HFFc6 (cell line): ENCODE data around the gene DEUP1. TPM values are rescaled to one million over a fixed set of nuclear protein-coding genes. Genes with fewer than 3 reads are reported as not detected.

Source experiments
- DNase-seq: peaks from one replicate; pipeline ENCODE4 v3.0.0-alpha.2; 2018
- H3K27ac Mint-ChIP-seq: 2 replicates; pipeline ENCODE4 v1.8.0; 2020; ENCODE audit warnings: mild to moderate bottlenecking, mixed read lengths
- H3K27me3 Mint-ChIP-seq: 2 replicates; pipeline ENCODE4 v1.8.0; 2021; ENCODE audit warnings: mild to moderate bottlenecking, moderate library complexity, mixed read lengths; ENCODE audit not compliant: insufficient read depth
- H3K36me3 Mint-ChIP-seq: 2 replicates; pipeline ENCODE4 v1.8.0; 2021; ENCODE audit warnings: low read depth, mixed read lengths
- H3K4me1 Mint-ChIP-seq: 2 replicates; pipeline ENCODE4 v1.8.0; 2020; ENCODE audit warnings: low read depth, mixed read lengths
- H3K4me3 Mint-ChIP-seq: 2 replicates; pipeline ENCODE4 v1.8.0; 2020; ENCODE audit warnings: mild to moderate bottlenecking, moderate library complexity, mixed read lengths
- H3K9me3 Mint-ChIP-seq: 2 replicates; pipeline ENCODE4 v1.8.0; 2020; ENCODE audit warnings: mild to moderate bottlenecking, mixed read lengths
- long read RNA-seq: library from polyadenylated mRNA; unstranded; transcript quantifications from one replicate; pipeline ENCODE4 v2.0.0, GENCODE V29; 2019
- total RNA-seq, 6 experiments: library from RNA; stranded (reverse); fragmentation: NEBNext Ultra II Directional; extraction: Animal tissue kit (Norgen Biotek cat#: 25700); gene quantifications; 2 replicates in 1 of 6; 3 replicates in 5 of 6; pipeline ENCODE4 v1.2.3, GENCODE V29; 2021
- TF ChIP-seq, protein P1 (sequence below): fragments of 200-600 bp; sonication (generic); IDR thresholded peaks from 2 replicates; pipeline ENCODE4 v1.5.0; 2021; ENCODE audit warnings: antibody characterized with exemption, mild to moderate bottlenecking

DEUP1 gene, protein sequence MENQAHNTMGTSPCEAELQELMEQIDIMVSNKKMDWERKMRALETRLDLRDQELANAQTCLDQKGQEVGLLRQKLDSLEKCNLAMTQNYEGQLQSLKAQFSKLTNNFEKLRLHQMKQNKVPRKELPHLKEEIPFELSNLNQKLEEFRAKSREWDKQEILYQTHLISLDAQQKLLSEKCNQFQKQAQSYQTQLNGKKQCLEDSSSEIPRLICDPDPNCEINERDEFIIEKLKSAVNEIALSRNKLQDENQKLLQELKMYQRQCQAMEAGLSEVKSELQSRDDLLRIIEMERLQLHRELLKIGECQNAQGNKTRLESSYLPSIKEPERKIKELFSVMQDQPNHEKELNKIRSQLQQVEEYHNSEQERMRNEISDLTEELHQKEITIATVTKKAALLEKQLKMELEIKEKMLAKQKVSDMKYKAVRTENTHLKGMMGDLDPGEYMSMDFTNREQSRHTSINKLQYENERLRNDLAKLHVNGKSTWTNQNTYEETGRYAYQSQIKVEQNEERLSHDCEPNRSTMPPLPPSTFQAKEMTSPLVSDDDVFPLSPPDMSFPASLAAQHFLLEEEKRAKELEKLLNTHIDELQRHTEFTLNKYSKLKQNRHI
- not detected for total RNA-seq
- long read RNA-seq, result 0 reads

DNA sequence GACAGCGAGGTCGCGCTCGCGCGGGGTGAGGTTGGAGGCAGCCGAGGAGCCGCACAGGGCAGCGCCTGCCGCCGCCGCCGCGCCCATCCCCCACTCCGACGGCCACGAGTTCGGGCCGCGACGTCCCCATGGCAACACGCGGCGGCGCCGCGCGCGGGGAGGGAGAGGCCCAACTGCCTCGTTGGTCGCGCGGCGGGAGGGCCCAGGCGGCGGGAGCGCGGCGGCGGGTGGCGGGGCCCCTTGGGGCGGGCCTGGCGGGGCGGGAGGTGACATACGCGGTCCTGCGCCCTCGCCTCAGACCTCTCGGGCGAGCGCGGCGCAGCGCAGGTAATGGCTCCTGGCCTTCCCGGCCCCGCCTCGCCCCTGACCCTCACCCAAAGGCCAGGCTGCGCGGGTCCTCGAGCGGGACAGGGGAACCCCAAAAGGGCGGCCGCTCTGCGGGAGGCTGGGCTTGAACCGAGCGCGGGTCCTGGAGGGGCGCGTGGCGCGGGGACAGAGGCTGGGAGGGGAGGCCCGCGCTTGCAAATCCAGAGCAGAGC is at the start of gene DEUP1:
Gene DEUP1, plus strand, starts transcription at position 297 of the 539 bp plus-strand sequence. CDS start 1,518 bp downstream, outside the sequence.
- H3K4me1 Mint-ChIP-seq, result no peaks in the 10 kb centered on the region
- H3K4me3 Mint-ChIP-seq, result no peak within 1 kb of the TSS
- H3K27ac Mint-ChIP-seq, result no peak within 1 kb of the TSS
- 0 out of 2 replicates have a peak, but pooled peaks cover 3% of the 10 kb centered on the region for H3K36me3 Mint-ChIP-seq
- peaks cover 6% of the 10 kb centered on the region; the same call in 1 of the 2 replicates for H3K27me3 Mint-ChIP-seq
- H3K9me3 Mint-ChIP-seq, result peaks cover 10% of the 10 kb centered on the region; the same call in 1 of the 2 replicates
- DNase-seq, result no peak
- TF ChIP-seq, protein P1, sequence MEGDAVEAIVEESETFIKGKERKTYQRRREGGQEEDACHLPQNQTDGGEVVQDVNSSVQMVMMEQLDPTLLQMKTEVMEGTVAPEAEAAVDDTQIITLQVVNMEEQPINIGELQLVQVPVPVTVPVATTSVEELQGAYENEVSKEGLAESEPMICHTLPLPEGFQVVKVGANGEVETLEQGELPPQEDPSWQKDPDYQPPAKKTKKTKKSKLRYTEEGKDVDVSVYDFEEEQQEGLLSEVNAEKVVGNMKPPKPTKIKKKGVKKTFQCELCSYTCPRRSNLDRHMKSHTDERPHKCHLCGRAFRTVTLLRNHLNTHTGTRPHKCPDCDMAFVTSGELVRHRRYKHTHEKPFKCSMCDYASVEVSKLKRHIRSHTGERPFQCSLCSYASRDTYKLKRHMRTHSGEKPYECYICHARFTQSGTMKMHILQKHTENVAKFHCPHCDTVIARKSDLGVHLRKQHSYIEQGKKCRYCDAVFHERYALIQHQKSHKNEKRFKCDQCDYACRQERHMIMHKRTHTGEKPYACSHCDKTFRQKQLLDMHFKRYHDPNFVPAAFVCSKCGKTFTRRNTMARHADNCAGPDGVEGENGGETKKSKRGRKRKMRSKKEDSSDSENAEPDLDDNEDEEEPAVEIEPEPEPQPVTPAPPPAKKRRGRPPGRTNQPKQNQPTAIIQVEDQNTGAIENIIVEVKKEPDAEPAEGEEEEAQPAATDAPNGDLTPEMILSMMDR, result no peak

DNA sequence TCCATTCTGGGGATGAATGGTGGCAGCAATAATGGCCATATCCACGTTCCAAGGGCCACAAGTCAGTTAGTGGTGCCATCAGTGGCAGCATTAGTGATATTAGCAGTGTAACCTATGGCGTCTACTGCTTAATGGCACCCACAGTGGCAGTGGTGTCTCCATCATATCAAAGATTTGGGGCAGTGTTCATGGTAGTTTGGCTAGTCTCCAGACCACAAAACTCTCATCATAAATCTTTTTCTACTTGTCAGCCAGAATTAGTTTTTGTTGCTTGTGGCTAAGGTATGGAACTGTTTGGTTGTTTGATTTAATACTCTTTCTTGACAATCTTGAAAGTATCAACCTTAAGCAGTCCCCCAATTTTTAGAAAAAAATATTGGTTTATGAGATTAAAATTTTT is 45.1 kb upstream of the DEUP1 start:
- Mint-ChIP-seq H3K27ac (no peak overlapping the region), H3K4me1 (no peaks in the 10 kb centered on the region), H3K36me3 (no peaks in the 10 kb centered on the region), H3K27me3 (peaks cover 1% of the 10 kb centered on the region; the same call in 1 of the 2 replicates), H3K4me3 (no peak overlapping the region), H3K9me3 (no peaks in the 10 kb centered on the region)
- DNase-seq, result no peak
- TF ChIP-seq, protein P1, result no peak

DNA sequence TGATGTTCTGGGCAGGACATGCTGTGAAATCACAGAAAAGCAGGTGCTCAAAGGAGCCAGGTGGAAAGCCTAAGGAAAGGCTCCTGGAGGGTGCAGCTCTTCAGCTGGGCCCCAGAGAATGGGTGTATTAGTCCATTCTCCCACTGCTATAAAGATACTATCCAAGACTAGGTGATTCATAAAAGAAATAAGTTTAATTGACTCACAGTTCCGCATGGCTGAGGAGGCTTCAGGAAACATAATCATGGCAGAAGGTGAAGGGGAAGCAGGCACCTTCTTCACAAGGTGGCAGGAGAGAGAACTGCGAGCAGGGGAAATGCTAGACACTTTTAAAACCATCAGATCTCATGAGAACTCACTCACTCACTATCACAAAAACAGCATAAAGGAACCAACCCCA is 43.1 kb upstream of the DEUP1 start:
- H3K27ac Mint-ChIP-seq, result no peak overlapping the region
- no peaks in the 10 kb centered on the region for H3K36me3 Mint-ChIP-seq
- no peaks in the 10 kb centered on the region for H3K4me1 Mint-ChIP-seq
- H3K9me3 Mint-ChIP-seq, result no peaks in the 10 kb centered on the region
- peaks cover 1% of the 10 kb centered on the region; the same call in 1 of the 2 replicates for H3K27me3 Mint-ChIP-seq
- DNase-seq, result no peak
- no peak overlapping the region for H3K4me3 Mint-ChIP-seq
- TF ChIP-seq, protein P1, result no peak

DNA sequence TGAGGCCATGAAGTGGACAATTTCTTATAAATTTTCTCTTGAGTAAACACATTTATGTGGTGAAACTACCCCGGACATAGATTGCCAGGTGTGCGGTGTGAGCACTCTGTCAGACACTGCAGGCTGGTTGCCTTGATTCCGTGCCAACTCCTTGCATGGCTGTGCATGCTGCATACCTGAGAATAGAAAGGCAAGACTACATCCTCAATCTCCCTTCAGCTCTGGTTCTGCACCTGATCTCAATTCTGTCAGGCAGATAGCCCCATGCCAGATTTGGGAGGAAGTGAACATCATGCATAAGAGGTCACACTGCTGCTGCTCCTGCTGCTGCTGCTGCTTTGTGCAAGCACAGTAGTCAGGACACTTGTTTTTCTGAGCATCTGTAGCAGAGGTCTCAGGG is 42.5 kb upstream of the DEUP1 start:
- peaks cover 1% of the 10 kb centered on the region; the same call in 1 of the 2 replicates for H3K27me3 Mint-ChIP-seq
- no peak overlapping the region for H3K4me3 Mint-ChIP-seq
- TF ChIP-seq, protein P1, result no peak
- H3K36me3 Mint-ChIP-seq, result no peaks in the 10 kb centered on the region
- H3K9me3 Mint-ChIP-seq, result no peaks in the 10 kb centered on the region
- DNase-seq, result no peak
- no peak overlapping the region for H3K27ac Mint-ChIP-seq
- H3K4me1 Mint-ChIP-seq, result no peaks in the 10 kb centered on the region

DNA sequence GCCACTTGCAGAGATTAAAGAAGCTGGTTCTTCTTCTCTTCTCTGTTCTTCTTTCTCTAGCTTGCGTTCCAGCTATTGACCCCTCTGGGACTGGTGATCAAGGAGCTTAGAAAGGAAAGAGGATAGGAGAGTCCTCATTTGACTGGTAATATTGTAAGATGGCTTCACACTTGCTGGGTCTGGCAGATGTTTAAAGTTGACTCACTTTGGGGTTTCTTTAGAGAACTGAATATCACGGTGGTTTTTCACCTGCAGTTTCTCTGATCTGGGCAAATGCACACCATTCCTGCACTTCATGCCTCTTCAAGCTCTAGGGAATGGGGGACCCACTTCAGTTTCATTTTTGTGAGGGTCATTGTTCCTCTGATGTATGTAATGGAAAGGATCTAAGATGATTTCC is 41.8 kb upstream of the DEUP1 start:
- Mint-ChIP-seq H3K9me3 (no peaks in the 10 kb centered on the region), H3K4me3 (no peak overlapping the region), H3K27me3 (peaks cover 1% of the 10 kb centered on the region; the same call in 1 of the 2 replicates), H3K27ac (no peak overlapping the region), H3K4me1 (no peaks in the 10 kb centered on the region), H3K36me3 (no peaks in the 10 kb centered on the region)
- no peak for DNase-seq
- TF ChIP-seq, protein P1, result no peak
